HG03439 (cell line): ENCODE measurements around the gene MYOM1.

Source experiments
- ATAC-seq: cut with Tn5 transposase; IDR thresholded peaks from one replicate; pipeline ENCODE4 v1.9.1; 2021; ENCODE audit warnings: mild to moderate bottlenecking, moderate library complexity; ENCODE audit not compliant: unreplicated experiment

MYOM1 gene

GRCh38 chr18:3190610-3191009 lies 29.2 kb downstream of the MYOM1 start:
- ATAC-seq: no peak

- no peak for ATAC-seq
Measured at GRCh38 chr18:3189884-3190283, 29.9 kb downstream of the MYOM1 start.

- no peak for ATAC-seq
Measured at GRCh38 chr18:3186678-3187658, 32.8 kb downstream of the MYOM1 start.

GRCh38 chr18:3184275-3184963 lies 35.3 kb downstream of the MYOM1 start:
- no peak for ATAC-seq

- no peak for ATAC-seq
Measured at GRCh38 chr18:3183103-3183717, 36.6 kb downstream of the MYOM1 start.

GRCh38 chr18:3180325-3180724 lies 39.4 kb downstream of the MYOM1 start:
- ATAC-seq: no peak

- peak; percentile 41 for ATAC-seq
Measured at GRCh38 chr18:3179430-3180089, 40.2 kb downstream of the MYOM1 start.

GRCh38 chr18:3177902-3178687 lies 41.7 kb downstream of the MYOM1 start:
- ATAC-seq: peak; percentile 87

GRCh38 chr18:3175195-3175758 lies 44.5 kb downstream of the MYOM1 start:
- no peak for ATAC-seq

- no peak for ATAC-seq
Measured at GRCh38 chr18:3172097-3172496, 47.7 kb downstream of the MYOM1 start.

- ATAC-seq: no peak
Measured at GRCh38 chr18:3171631-3172030, 48.1 kb downstream of the MYOM1 start.

- ATAC-seq: no peak
Measured at GRCh38 chr18:3170441-3171161, 49.2 kb downstream of the MYOM1 start.

- ATAC-seq: no peak
Measured at GRCh38 chr18:3164381-3164780, 55.4 kb downstream of the MYOM1 start.

- no peak for ATAC-seq
Measured at GRCh38 chr18:3163968-3164367, 55.8 kb downstream of the MYOM1 start.

- no peak for ATAC-seq
Measured at GRCh38 chr18:3162181-3162580, 57.6 kb downstream of the MYOM1 start.

- ATAC-seq: no peak
Measured at GRCh38 chr18:3159830-3160229, 59.9 kb downstream of the MYOM1 start.

- ATAC-seq: no peak
Measured at GRCh38 chr18:3157606-3158005, 62.2 kb downstream of the MYOM1 start.

GRCh38 chr18:3157086-3157485 lies 62.7 kb downstream of the MYOM1 start:
- ATAC-seq: no peak

GRCh38 chr18:3156325-3156640 lies 63.5 kb downstream of the MYOM1 start:
- ATAC-seq: no peak
